Endothelial cell of umbilical vein (primary cell): ENCODE data around the gene ZSCAN5B. TPM values are rescaled to one million over a fixed set of nuclear protein-coding genes. Genes with fewer than 3 reads are reported as not detected.

Experiments used
- BruUV-seq: library from RNA; stranded (reverse); fragments of 400-500 nt; replicated peaks from 2 replicates; lab custom pipeline; 2021; lab: Mats Ljungman, UMichigan
- CTCF ChIA-PET: fragments of 300-600, 350-600 bp; sonication (Branson Sonifier 250); formaldehyde crosslinking; loops from one replicate; lab custom pipeline; 2021; ENCODE audit warnings: antibody characterized with exemption, inconsistent platforms; lab: Charles Lee
- POLR2A ChIA-PET: fragments of 300-600, 350-600 bp; sonication (Branson Sonifier 250); formaldehyde crosslinking; loops from one replicate; lab custom pipeline; 2021; ENCODE audit warnings: antibody characterized with exemption, inconsistent platforms; lab: Charles Lee
- DNase-seq: peaks from one replicate; pipeline ENCODE4 v3.0.0-alpha.2; 2011; ENCODE audit warnings: low read depth, low spot score
- FAIRE-seq: peaks from 2 replicates; lab custom pipeline; 2011; peaks lifted over from hg19 to GRCh38; lab: Jason Lieb, UNC
- H2AFZ ChIP-seq: 2 replicates; pipeline ENCODE4 v1.6.0; 2012; ENCODE audit warnings: low read depth, low read length, control low read depth, inconsistent platforms
- H3K27ac ChIP-seq: 2 replicates; pipeline ENCODE4 v1.5.1; 2011; ENCODE audit warnings: low read depth, mild to moderate bottlenecking, control low read depth, low read length, moderate library complexity; ENCODE audit not compliant: insufficient read depth
- H3K27me3 ChIP-seq, 2 experiments: 2 replicates each; pipeline versions ENCODE4 v1.6.0 to v1.6.1; 2011; ENCODE audit warnings: low read length in 2 of 2, mixed read lengths in 1 of 2; ENCODE audit not compliant: control insufficient read depth in 2 of 2, insufficient read depth in 2 of 2
- H3K36me3 ChIP-seq, 2 experiments: 2 replicates in 1 of 2; 3 replicates in 1 of 2; pipeline ENCODE4 v1.5.1; 2011; ENCODE audit warnings: low read length in 2 of 2, mild to moderate bottlenecking in 1 of 2, moderate library complexity in 1 of 2; ENCODE audit not compliant: control insufficient read depth in 2 of 2, insufficient read depth in 2 of 2; ENCODE audit errors: extremely low read depth in 1 of 2
- H3K4me1 ChIP-seq: 3 replicates; pipeline ENCODE4 v1.5.1; 2011; ENCODE audit warnings: mild to moderate bottlenecking, low read length; ENCODE audit not compliant: control insufficient read depth, insufficient read depth; ENCODE audit errors: extremely low read depth
- H3K4me2 ChIP-seq: 2 replicates; pipeline ENCODE4 v1.6.1; 2011; ENCODE audit warnings: low read length, control low read depth, mixed read lengths; ENCODE audit not compliant: insufficient read depth
- H3K4me3 ChIP-seq, 3 experiments: fragments of 200-600 bp in 1 of 3; sonication (generic), shearing (Covaris generic) in 1 of 3; replicated peaks in 1 of 3; 2 replicates each; pipeline ENCODE4 v1.5.1; 2011 to 2016; ENCODE audit warnings: control low read depth in 3 of 3, low read length in 3 of 3, mild to moderate bottlenecking in 2 of 3, inconsistent platforms in 1 of 3, low read depth in 1 of 3, moderate library complexity in 1 of 3; ENCODE audit not compliant: insufficient read depth in 1 of 3
- H3K79me2 ChIP-seq: 2 replicates; pipeline ENCODE4 v1.6.0; 2012; ENCODE audit warnings: low read length, inconsistent platforms; ENCODE audit not compliant: control insufficient read depth, insufficient read depth
- H3K9ac ChIP-seq: replicated peaks from 2 replicates; pipeline ENCODE3; 2011; ENCODE audit warnings: low read length, control low read depth; ENCODE audit not compliant: insufficient read depth; ENCODE audit errors: extremely low read depth
- H3K9me1 ChIP-seq: replicated peaks from 3 replicates; pipeline ENCODE4 v1.6.0; 2011; ENCODE audit warnings: mild to moderate bottlenecking, low read length; ENCODE audit not compliant: control insufficient read depth, insufficient read depth; ENCODE audit errors: extremely low read depth
- H3K9me3 ChIP-seq: replicated peaks from 2 replicates; pipeline ENCODE4 v1.5.1; 2012; ENCODE audit warnings: low read length, inconsistent platforms; ENCODE audit not compliant: control insufficient read depth, insufficient read depth
- H4K20me1 ChIP-seq: replicated peaks from 2 replicates; pipeline ENCODE3; 2011; ENCODE audit warnings: mild to moderate bottlenecking, low read length; ENCODE audit not compliant: control insufficient read depth, insufficient read depth; ENCODE audit errors: extremely low read depth
- EZH2 ChIP-seq: IDR thresholded peaks from 2 replicates; pipeline ENCODE4 v1.6.1; 2012; ENCODE audit warnings: borderline replicate concordance, low read depth, mild to moderate bottlenecking, moderate library complexity, low read length, inconsistent platforms; ENCODE audit not compliant: severe bottlenecking
- POLR2AphosphoS5 ChIP-seq: IDR thresholded peaks from 2 replicates; pipeline ENCODE4 v1.6.1; 2012; ENCODE audit warnings: low read depth, mild to moderate bottlenecking, control low read depth, low read length, moderate library complexity; ENCODE audit not compliant: insufficient read depth
- dilution Hi-C: fragments of 300-500 bp; cut with MboI; formaldehyde crosslinking; loops from one replicate; pipeline ENCODE4 v1.15.0; 2019; ENCODE audit warnings: low sequenced_read_pairs; ENCODE audit not compliant: extremely low pct_ligation_motif_present
- intact Hi-C: fragments of 100-400 bp; cut with micrococcal nuclease; formaldehyde crosslinking; loops from one replicate; pipeline ENCODE4 v1.10.0; 2022
- polyA plus RNA-seq, 4 experiments: library from polyadenylated mRNA; depleted of rRNA in 3 of 4; stranded (reverse) in 3 of 4; unstranded in 1 of 4; fragments of >200 nt; gene quantifications; 2 replicates each; pipeline versions ENCODE4 v1.2.1 to v1.2.3, GENCODE V29; 2011 to 2012; ENCODE audit warnings: missing spikeins in 1 of 4
- total RNA-seq: library from RNA; stranded (reverse); gene quantifications from 2 replicates; pipeline ENCODE4 v1.2.3, GENCODE V29; 2021

Gene ZSCAN5B
- total and polyA plus RNA-seq, 2 donors (not counting 3 experiments of a cell fraction or from before 2014, with no cell fraction given): 0.07 TPM; not detected in 1

DNA sequence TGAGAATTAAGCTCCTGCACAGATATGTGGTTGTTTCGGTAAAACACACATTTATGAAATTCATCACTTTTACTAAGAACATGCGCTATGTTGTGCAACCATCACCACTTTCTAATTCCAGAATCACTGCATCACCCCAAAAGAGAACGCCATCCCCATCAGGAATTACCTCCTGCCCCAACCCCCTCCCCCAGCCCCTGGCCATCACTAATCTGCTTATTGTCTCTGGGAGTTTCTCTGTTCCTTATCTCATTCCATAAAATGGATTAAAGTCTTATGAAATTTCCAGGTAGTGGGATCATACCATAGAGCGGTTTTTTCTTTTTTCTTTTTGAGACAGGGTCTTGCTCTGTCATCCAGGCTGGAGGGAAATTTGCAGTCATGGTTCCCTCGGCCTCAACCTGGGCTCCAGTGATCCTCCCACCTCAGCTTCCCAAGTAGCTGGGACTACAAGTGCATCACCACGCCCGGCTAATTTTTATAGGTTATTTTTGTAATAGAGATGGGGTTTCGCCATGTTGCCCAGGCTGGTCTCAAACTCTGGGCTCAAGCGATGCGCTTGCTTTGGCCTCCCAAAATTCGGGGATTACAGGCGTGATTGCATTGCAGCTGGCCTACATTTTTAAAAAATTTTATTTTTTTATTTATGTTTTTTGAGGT lies 3.5 kb downstream of the ZSCAN5B start:
- Histone ChIP-seq H3K9me1 (no peaks in the 10 kb centered on the region), H3K9me3 (no peaks in the 10 kb centered on the region), H3K79me2 (no peaks in the 10 kb centered on the region), H3K4me1 (no peaks in the 10 kb centered on the region), H4K20me1 (no peaks in the 10 kb centered on the region), H2AFZ (no peak overlapping the region), H3K36me3 (no peaks in the 10 kb centered on the region), H3K9ac (no peak overlapping the region), H3K4me2 (no peak overlapping the region), H3K27ac (no peak overlapping the region), H3K27me3 (no peaks in the 10 kb centered on the region), H3K4me3 (no peak overlapping the region)
- dilution Hi-C loops (no loop called here), intact Hi-C loops (no loop called here)
- no TSS peak for BruUV-seq
- ChIA-PET CTCF (interaction anchor here (2.0 kb wide), 1 partner anchor 128 kb away, joined by 5 read pairs; no protein-coding TSS in a partner anchor), POLR2A (no interaction called here)
- TF ChIP-seq EZH2: no peak
- DNase-seq: no peak
- FAIRE-seq: no peak

DNA sequence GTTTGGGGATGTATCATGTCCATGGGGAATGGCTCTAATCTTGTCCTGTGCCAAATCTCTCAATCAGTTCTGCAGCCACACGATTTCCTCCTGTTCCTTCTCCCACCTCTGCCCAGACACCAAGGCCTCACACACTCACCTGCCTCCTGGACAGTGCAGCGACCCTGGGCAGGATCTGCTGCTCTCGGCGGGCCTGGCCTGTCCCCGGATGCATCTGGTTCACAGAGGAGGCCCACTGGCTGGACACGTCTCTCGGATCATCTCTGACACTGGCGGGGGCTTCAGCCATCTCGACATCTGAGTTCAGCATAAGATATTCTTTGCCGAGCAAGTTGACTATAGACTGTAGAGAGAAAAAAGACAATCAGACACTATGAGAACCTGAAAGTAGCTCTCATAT lies 5.9 kb downstream of the ZSCAN5B start:
- no peak overlapping the region for H3K4me3 ChIP-seq
- H3K9me1 ChIP-seq: no peaks in the 10 kb centered on the region
- H3K27ac ChIP-seq: no peak overlapping the region
- no peak for TF ChIP-seq POLR2AphosphoS5
- no peaks in the 10 kb centered on the region for H3K79me2 ChIP-seq
- dilution Hi-C loops (no loop called here), intact Hi-C loops (no loop called here)
- H3K27me3 ChIP-seq: no peaks in the 10 kb centered on the region
- H3K36me3 ChIP-seq: no peaks in the 10 kb centered on the region
- FAIRE-seq (no peak), DNase-seq (no peak)
- H2AFZ ChIP-seq: no peak overlapping the region
- ChIA-PET POLR2A (no interaction called here), CTCF (interaction anchor here (0.9 kb wide), 1 partner anchor 118 kb away, joined by 3 read pairs; no protein-coding TSS in a partner anchor)
- H3K9me3 ChIP-seq: no peaks in the 10 kb centered on the region
- H3K9ac ChIP-seq: no peak overlapping the region
- no peak overlapping the region for H3K4me2 ChIP-seq
- BruUV-seq: no TSS peak
- H4K20me1 ChIP-seq: no peaks in the 10 kb centered on the region
- no peaks in the 10 kb centered on the region for H3K4me1 ChIP-seq
